ENCODE data around the gene GTF2IRD1. TPM values are rescaled to one million over a fixed set of nuclear protein-coding genes. Genes with fewer than 3 reads are reported as not detected.
A peak's percentile ranks its signal among the peaks of the same experiment; 100 is the strongest.

The GTF2IRD1 gene
- total RNA-seq, 4 donors from 2014 or later: 14.6 to 35.7 (median 17.1) TPM

DNA sequence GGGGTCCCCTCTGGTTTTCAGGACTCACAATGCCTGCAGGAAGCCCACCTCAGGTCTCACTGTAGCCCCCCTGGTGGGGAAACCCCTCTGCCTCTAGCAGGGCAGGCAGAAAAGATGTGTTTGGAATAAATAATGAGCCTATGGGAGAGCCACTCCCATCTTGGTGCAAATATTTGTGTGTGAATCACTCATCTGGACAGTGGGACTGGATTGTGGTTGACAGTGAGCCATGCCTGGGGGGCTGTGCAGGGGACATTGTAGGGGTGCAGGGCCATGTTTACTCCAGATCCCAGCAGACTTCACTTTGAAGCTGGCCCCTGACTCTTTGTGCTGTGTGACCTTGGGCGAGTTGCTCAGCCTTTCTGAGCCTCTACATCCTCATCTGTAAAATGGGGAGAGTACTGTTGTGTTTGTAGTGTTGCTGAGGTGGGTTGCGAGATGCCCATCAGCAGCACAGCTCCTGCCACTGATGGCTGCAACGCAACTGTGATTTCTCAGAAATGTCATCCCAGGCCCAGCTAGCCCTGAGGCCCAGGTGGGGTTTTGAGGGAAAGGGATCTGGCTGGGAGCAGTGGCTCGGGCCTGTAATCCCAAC lies 20.7 kb downstream of the GTF2IRD1 start:
- WGBS, 2 donors: 91 to 100% methylated on average over 4 of the region's 4 CpGs
- TF ChIP-seq POLR2A (IDR thresholded peaks at IDR 0.05): no peak
- no peak for TF ChIP-seq CTCF (IDR thresholded peaks at IDR 0.05)
- no peak for TF ChIP-seq EP300 (IDR thresholded peaks at IDR 0.05)
- Histone ChIP-seq H3K9me3 (no peaks in the 10 kb centered on the region), H3K36me3 (no peaks in the 10 kb centered on the region), H3K27me3 (no peaks in the 10 kb centered on the region), H3K27ac (peak overlapping the region in 1 of 4 donors; percentile 99), H3K4me3 (no peak overlapping the region), H3K4me1 (peaks cover 7 to 32% (median 24%) of the 10 kb centered on the region in 4 donors)
- no peak for DNase-seq (ENCODE audit: low spot score in 2 of 2)

DNA sequence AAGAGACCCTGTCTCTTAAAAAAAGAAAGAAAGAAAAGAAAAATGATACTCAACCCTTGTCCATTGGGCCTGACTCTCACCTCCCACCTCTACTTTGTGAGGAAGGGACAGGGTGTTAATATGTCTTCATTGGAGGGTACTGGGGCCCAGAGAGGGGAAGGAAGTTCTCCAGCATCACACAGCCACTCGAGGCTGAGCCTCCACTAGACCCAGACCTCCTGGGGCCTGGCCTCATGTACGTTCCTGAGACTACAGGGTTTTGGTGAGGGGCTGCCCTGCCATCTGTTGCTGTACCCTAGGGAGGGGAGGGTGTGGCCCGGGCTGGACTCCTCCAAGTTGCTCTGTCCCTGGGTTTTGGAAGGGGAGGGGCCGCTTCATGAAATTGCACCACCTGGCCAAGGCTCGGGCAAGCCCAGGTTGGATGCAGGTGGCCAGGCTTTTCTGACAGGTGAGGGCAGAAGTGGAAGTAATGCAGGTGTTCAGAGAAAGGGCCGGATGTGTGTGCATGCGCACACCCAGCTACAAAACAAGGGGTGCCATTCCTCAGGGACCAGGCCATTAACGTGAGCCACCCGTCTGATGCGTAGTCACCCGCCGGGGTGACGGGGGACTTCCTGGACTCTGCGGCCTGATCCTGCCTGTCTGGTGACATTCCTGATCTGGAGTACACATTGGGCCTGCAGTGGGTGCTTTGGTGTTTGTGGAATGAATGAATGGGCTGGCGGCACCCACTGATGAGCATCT lies 21.7 kb downstream of the GTF2IRD1 start:
- 85% methylated on average over 15 of the region's 15 CpGs for WGBS, 2 donors
- TF ChIP-seq CTCF (IDR thresholded peaks at IDR 0.05) (no peak), POLR2A (IDR thresholded peaks at IDR 0.05) (no peak), EP300 (IDR thresholded peaks at IDR 0.05) (no peak)
- no peak for DNase-seq (ENCODE audit: low spot score in 2 of 2)
- no peak overlapping the region for H3K4me3 ChIP-seq
- H3K27ac ChIP-seq: peak overlapping the region in 3 of 4 donors; percentile 34 to 99 (median 97)
- H3K27me3 ChIP-seq: no peaks in the 10 kb centered on the region
- H3K9me3 ChIP-seq: no peaks in the 10 kb centered on the region
- no peaks in the 10 kb centered on the region for H3K36me3 ChIP-seq
- peaks cover 7 to 42% (median 34%) of the 10 kb centered on the region in 4 donors for H3K4me1 ChIP-seq

DNA sequence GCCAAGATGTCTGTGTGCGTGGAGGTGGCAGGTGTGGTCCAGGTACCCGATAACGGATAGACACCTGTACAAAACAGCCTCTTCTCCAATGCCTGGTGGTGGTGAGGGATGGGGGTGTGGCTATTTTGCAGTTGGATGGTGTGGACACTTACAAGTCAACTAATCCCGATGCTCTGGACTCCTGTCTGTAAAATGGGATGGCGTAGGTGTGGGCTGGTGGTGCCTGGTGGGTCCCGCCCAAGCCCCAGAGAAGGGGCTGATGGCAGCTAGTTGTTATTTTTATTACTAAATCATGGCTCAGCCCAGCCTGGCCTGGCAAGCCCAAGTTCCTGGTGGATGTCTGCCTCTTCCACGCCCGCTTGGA lies 22.3 kb downstream of the GTF2IRD1 start:
- DNase-seq (ENCODE audit: low spot score in 2 of 2): no peak
- H3K4me3 ChIP-seq: no peak overlapping the region
- H3K27me3 ChIP-seq: no peaks in the 10 kb centered on the region
- no peak for TF ChIP-seq EP300 (IDR thresholded peaks at IDR 0.05)
- TF ChIP-seq POLR2A (IDR thresholded peaks at IDR 0.05): no peak
- no peak for TF ChIP-seq CTCF (IDR thresholded peaks at IDR 0.05)
- WGBS, 2 donors: 79 to 88% methylated on average over 8 of the region's 8 CpGs
- H3K4me1 ChIP-seq: peaks cover 7 to 48% (median 38%) of the 10 kb centered on the region in 4 donors
- no peaks in the 10 kb centered on the region for H3K9me3 ChIP-seq
- no peaks in the 10 kb centered on the region for H3K36me3 ChIP-seq
- peak overlapping the region in 3 of 4 donors; percentile 34 to 99 (median 97) for H3K27ac ChIP-seq

DNA sequence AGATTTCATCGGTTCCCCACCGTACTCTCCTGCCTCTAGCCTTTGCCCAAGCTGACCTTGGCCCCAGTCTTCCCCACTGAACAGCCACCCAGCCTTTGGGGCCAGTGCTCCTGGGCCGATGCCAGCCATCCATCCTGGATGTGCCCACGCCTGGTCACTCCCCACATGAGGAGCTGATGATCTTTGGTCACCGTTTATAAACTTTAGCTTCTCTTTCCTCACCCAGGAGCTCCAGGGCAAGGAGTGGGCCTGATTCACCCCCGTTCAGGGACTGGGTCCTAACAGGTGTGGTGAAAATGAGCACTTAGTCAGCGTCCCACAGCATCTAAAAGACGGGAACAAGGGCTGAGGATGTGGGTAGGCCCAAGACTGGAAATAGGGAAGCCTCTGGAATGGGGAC lies 22.9 kb downstream of the GTF2IRD1 start:
- TF ChIP-seq CTCF (IDR thresholded peaks at IDR 0.05) (no peak), POLR2A (IDR thresholded peaks at IDR 0.05) (no peak), EP300 (IDR thresholded peaks at IDR 0.05) (no peak)
- Histone ChIP-seq H3K27me3 (no peaks in the 10 kb centered on the region), H3K27ac (peak overlapping the region; percentile 92 to 99 (median 94)), H3K36me3 (no peaks in the 10 kb centered on the region), H3K9me3 (no peaks in the 10 kb centered on the region), H3K4me3 (no peak overlapping the region), H3K4me1 (peaks cover 7 to 54% (median 43%) of the 10 kb centered on the region in 4 donors)
- 75 to 78% methylated on average over 8 of the region's 8 CpGs for WGBS, 2 donors
- no peak for DNase-seq (ENCODE audit: low spot score in 2 of 2)

- no peak for TF ChIP-seq EP300 (IDR thresholded peaks at IDR 0.05)
- no peak for TF ChIP-seq POLR2A (IDR thresholded peaks at IDR 0.05)
- TF ChIP-seq CTCF (IDR thresholded peaks at IDR 0.05): no peak
- Histone ChIP-seq H3K27me3 (no peaks in the 10 kb centered on the region), H3K27ac (peak overlapping the region; percentile 92 to 99 (median 94)), H3K4me3 (no peak overlapping the region), H3K9me3 (no peaks in the 10 kb centered on the region), H3K36me3 (no peaks in the 10 kb centered on the region), H3K4me1 (peaks cover 7 to 74% (median 50%) of the 10 kb centered on the region in 4 donors)
- no peak for DNase-seq (ENCODE audit: low spot score in 2 of 2)
- WGBS, 2 donors: 63 to 85% methylated on average over 4 of the region's 4 CpGs
Observed at GRCh38 chr7:74478671-74479065, 25.0 kb downstream of the GTF2IRD1 start.
